Central memory CD8-positive, alpha-beta T cell (primary cell): ENCODE measurements around the gene CYP8B1.

Experiments used
- ATAC-seq: fragments of 150-1000 bp; cut with Tn5 transposase; replicated peaks from 2 replicates; pipeline ENCODE4 v1.10.0; 2022; ENCODE audit warnings: mild to moderate bottlenecking, moderate FRiP score, moderate number of reproducible peaks; ENCODE audit not compliant: poor library complexity, severe bottlenecking; ENCODE audit errors: extremely low read depth
- DNase-seq, 2 donors: peaks; one replicate each; pipeline ENCODE4 v3.0.0; 2021; ENCODE audit warnings: low spot score in 2 of 2
- H3K27ac Mint-ChIP-seq: one replicate; pipeline ENCODE4 v1.8.0; 2022; ENCODE audit warnings: low read depth, mild to moderate bottlenecking, moderate library complexity, mixed read lengths
- H3K27me3 Mint-ChIP-seq: one replicate; pipeline ENCODE4 v1.8.0; 2022; ENCODE audit warnings: mixed read lengths
- H3K36me3 Mint-ChIP-seq: one replicate; pipeline ENCODE4 v1.8.0; 2022; ENCODE audit warnings: mild to moderate bottlenecking, moderate library complexity, mixed read lengths; ENCODE audit not compliant: insufficient read depth
- H3K4me1 Mint-ChIP-seq: one replicate; pipeline ENCODE4 v1.8.0; 2022; ENCODE audit warnings: mixed read lengths
- H3K4me3 Mint-ChIP-seq: one replicate; pipeline ENCODE4 v1.8.0; 2022; ENCODE audit warnings: mild to moderate bottlenecking, moderate library complexity, mixed read lengths
- H3K9me3 Mint-ChIP-seq: one replicate; pipeline ENCODE4 v1.8.0; 2022; ENCODE audit warnings: mixed read lengths

Gene CYP8B1

GRCh38 chr3:42844815-42845214 lies 30.9 kb downstream of the CYP8B1 start:
- ATAC-seq = no peak
- Mint-ChIP-seq H3K4me3 (no peak overlapping the region), H3K36me3 (peaks cover 1% of the 10 kb centered on the region), H3K9me3 (no peaks in the 10 kb centered on the region), H3K4me1 (peaks cover 15% of the 10 kb centered on the region), H3K27ac (no peak overlapping the region), H3K27me3 (peaks cover under 1% of the 10 kb centered on the region)
- no peak for DNase-seq

- peaks cover 1% of the 10 kb centered on the region for H3K36me3 Mint-ChIP-seq
- H3K27me3 Mint-ChIP-seq = peaks cover 5% of the 10 kb centered on the region
- DNase-seq (no peak), ATAC-seq (no peak)
- H3K4me3 Mint-ChIP-seq = no peak overlapping the region
- H3K27ac Mint-ChIP-seq = no peak overlapping the region
- H3K4me1 Mint-ChIP-seq = peaks cover 15% of the 10 kb centered on the region
- no peaks in the 10 kb centered on the region for H3K9me3 Mint-ChIP-seq
These were observed 31.3 kb downstream of the CYP8B1 start for GRCh38 chr3:42844412-42844713.

GRCh38 chr3:42843713-42844411 lies 31.8 kb downstream of the CYP8B1 start:
- Mint-ChIP-seq H3K27me3 (peaks cover 10% of the 10 kb centered on the region), H3K4me3 (no peak overlapping the region), H3K4me1 (peaks cover 15% of the 10 kb centered on the region), H3K9me3 (no peaks in the 10 kb centered on the region), H3K36me3 (peaks cover 1% of the 10 kb centered on the region), H3K27ac (no peak overlapping the region)
- ATAC-seq (no peak), DNase-seq (no peak)

- Mint-ChIP-seq H3K9me3 (no peaks in the 10 kb centered on the region), H3K4me3 (no peak overlapping the region), H3K27ac (no peak overlapping the region), H3K27me3 (peaks cover 19% of the 10 kb centered on the region), H3K36me3 (peaks cover 1% of the 10 kb centered on the region), H3K4me1 (no peaks in the 10 kb centered on the region)
- ATAC-seq = no peak
- no peak for DNase-seq
These were observed 34.3 kb downstream of the CYP8B1 start for GRCh38 chr3:42841332-42841731.

GRCh38 chr3:42839616-42840015 lies 36.1 kb downstream of the CYP8B1 start:
- Mint-ChIP-seq H3K4me1 (no peaks in the 10 kb centered on the region), H3K36me3 (peaks cover 1% of the 10 kb centered on the region), H3K27me3 (peaks cover 29% of the 10 kb centered on the region), H3K9me3 (no peaks in the 10 kb centered on the region), H3K4me3 (no peak overlapping the region), H3K27ac (no peak overlapping the region)
- DNase-seq = no peak
- peak; percentile 86 for ATAC-seq

GRCh38 chr3:42838571-42838970 lies 37.1 kb downstream of the CYP8B1 start:
- Mint-ChIP-seq H3K4me1 (no peaks in the 10 kb centered on the region), H3K27ac (no peak overlapping the region), H3K4me3 (no peak overlapping the region), H3K36me3 (peaks cover 1% of the 10 kb centered on the region), H3K27me3 (peaks cover 29% of the 10 kb centered on the region), H3K9me3 (no peaks in the 10 kb centered on the region)
- DNase-seq = no peak
- no peak for ATAC-seq

GRCh38 chr3:42836150-42837123 lies 39.2 kb downstream of the CYP8B1 start:
- ATAC-seq = no peak
- H3K36me3 Mint-ChIP-seq = no peaks in the 10 kb centered on the region
- H3K4me3 Mint-ChIP-seq = no peak overlapping the region
- no peaks in the 10 kb centered on the region for H3K4me1 Mint-ChIP-seq
- no peak overlapping the region for H3K27ac Mint-ChIP-seq
- no peak for DNase-seq
- peaks cover 29% of the 10 kb centered on the region for H3K27me3 Mint-ChIP-seq
- no peaks in the 10 kb centered on the region for H3K9me3 Mint-ChIP-seq

- Mint-ChIP-seq H3K9me3 (no peaks in the 10 kb centered on the region), H3K27me3 (peaks cover 36% of the 10 kb centered on the region), H3K27ac (no peak overlapping the region), H3K4me1 (no peaks in the 10 kb centered on the region), H3K36me3 (no peaks in the 10 kb centered on the region), H3K4me3 (no peak overlapping the region)
- ATAC-seq = peak; percentile 60
- peak; percentile 58 to 59 for DNase-seq
These were observed 44.4 kb downstream of the CYP8B1 start for GRCh38 chr3:42831321-42831713.

- ATAC-seq (no peak), DNase-seq (no peak)
- no peak overlapping the region for H3K27ac Mint-ChIP-seq
- H3K27me3 Mint-ChIP-seq = peaks cover 38% of the 10 kb centered on the region
- no peaks in the 10 kb centered on the region for H3K9me3 Mint-ChIP-seq
- no peaks in the 10 kb centered on the region for H3K4me1 Mint-ChIP-seq
- no peak overlapping the region for H3K4me3 Mint-ChIP-seq
- H3K36me3 Mint-ChIP-seq = no peaks in the 10 kb centered on the region
These were observed 45.0 kb downstream of the CYP8B1 start for GRCh38 chr3:42830437-42831320.

- peaks cover 35% of the 10 kb centered on the region for H3K27me3 Mint-ChIP-seq
- H3K9me3 Mint-ChIP-seq = no peaks in the 10 kb centered on the region
- H3K4me3 Mint-ChIP-seq = no peak overlapping the region
- H3K4me1 Mint-ChIP-seq = no peaks in the 10 kb centered on the region
- DNase-seq (no peak), ATAC-seq (no peak)
- H3K27ac Mint-ChIP-seq = no peak overlapping the region
- no peaks in the 10 kb centered on the region for H3K36me3 Mint-ChIP-seq
These were observed 45.8 kb downstream of the CYP8B1 start for GRCh38 chr3:42829628-42830436.

- no peak for ATAC-seq
- H3K36me3 Mint-ChIP-seq = no peaks in the 10 kb centered on the region
These were observed 46.5 kb downstream of the CYP8B1 start for GRCh38 chr3:42829083-42829627.

More at GRCh38 chr3:42829083-42829627, 46.5 kb downstream of the CYP8B1 start:
- no peak overlapping the region for H3K4me3 Mint-ChIP-seq
- no peak overlapping the region for H3K27ac Mint-ChIP-seq
- DNase-seq = no peak
- H3K4me1 Mint-ChIP-seq = no peaks in the 10 kb centered on the region
- H3K9me3 Mint-ChIP-seq = no peaks in the 10 kb centered on the region
- H3K27me3 Mint-ChIP-seq = peaks cover 35% of the 10 kb centered on the region
